ENCODE data around the gene CPM.
"Not testable (repeated sequence)": the region's sequence is repeated elsewhere in the genome, so short reads cannot be mapped to it uniquely, and the experiment has no call there.

Gene CPM

DNA sequence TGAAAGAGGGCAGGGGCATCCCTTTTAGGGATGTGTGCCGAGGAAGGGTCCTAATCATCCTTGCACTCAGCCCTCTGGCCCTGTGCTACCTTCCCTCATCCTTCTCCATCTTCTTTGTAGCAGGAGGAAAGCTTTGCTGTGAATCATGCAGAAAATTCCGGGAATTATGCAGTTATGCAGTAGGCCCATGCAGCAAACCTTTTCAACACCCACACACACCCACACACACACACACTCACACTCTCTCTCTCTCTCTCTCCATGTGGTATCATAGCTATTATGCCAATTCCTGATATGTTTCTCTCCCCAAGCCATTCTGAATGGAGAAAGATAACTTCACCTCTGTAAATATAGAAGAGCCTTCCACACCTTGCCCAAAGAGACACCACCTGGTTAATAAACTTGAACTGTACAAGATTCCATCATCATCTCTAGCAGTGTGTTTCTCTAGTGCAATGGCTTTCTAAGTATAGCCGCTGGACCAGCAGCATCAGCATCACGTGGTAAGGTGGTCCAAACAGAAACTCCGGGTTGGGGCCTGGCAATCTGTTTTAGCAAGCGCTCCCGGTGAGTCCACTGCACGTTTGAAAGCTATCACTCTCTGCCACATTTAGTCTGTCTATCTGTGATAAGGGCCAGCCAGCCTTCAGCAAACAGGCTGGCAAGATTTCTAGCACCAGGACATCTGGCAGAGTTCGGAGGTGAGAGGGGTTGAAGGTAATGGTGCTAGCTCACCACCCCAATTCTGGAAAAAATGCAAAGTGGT, 67.4 kb downstream of the CPM start:
- no peak for DNase-seq (ENCODE audit: insufficient read length, low spot score)
- TF ChIP-seq, protein P1, sequence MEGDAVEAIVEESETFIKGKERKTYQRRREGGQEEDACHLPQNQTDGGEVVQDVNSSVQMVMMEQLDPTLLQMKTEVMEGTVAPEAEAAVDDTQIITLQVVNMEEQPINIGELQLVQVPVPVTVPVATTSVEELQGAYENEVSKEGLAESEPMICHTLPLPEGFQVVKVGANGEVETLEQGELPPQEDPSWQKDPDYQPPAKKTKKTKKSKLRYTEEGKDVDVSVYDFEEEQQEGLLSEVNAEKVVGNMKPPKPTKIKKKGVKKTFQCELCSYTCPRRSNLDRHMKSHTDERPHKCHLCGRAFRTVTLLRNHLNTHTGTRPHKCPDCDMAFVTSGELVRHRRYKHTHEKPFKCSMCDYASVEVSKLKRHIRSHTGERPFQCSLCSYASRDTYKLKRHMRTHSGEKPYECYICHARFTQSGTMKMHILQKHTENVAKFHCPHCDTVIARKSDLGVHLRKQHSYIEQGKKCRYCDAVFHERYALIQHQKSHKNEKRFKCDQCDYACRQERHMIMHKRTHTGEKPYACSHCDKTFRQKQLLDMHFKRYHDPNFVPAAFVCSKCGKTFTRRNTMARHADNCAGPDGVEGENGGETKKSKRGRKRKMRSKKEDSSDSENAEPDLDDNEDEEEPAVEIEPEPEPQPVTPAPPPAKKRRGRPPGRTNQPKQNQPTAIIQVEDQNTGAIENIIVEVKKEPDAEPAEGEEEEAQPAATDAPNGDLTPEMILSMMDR (IDR thresholded peaks at IDR 0.05; ENCODE audit: insufficient read depth, missing control alignments) = no peak
- FAIRE-seq = no peak

DNA sequence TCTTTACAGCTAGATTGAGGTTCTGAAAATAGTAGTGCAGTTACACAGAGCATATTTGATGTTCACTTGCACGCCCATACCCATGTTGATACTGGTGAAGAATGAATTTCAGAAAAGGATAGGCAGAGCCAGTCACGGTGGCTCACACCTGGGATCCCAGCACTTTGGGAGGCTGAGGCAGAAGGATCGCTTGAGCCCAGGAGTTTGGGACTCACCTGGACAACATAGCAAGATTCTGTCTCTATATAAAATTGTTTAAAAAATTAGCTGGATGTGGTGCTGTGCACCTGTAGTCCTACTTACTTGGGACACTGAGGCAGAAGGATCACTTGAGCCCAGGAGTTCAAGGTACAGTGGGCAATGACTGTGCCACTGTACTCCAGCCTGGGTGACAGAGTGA, 68.4 kb downstream of the CPM start:
- FAIRE-seq (no peak), DNase-seq (ENCODE audit: insufficient read length, low spot score) (no peak)
- TF ChIP-seq, protein P1 (IDR thresholded peaks at IDR 0.05; ENCODE audit: insufficient read depth, missing control alignments) = no peak

DNA sequence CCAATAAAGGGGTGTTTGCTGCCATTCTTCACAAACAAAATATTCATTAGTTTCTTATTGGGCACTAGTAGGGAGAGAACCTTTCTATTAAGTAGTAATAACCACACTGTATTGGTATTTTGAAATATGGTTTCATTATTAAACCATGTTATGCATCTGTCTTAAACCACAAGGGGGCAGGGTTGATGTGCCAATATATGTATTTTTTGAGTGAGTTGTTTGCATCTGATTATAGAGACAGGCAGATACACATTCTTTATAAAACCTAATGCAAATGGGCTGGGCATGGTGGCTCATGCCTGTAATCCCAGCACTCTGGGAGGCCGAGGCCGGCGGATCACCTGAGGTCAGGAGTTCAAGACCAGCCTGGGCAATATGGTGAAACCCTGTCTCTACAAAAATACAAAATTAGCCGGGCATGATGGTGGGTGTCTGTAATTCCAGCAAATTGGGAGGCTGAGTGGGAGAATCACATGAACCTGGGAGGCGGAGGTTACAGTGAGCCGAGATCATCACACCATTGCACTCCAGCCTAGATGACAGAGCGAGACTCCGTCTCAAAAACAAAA, 69.0 kb downstream of the CPM start:
- not testable (repeated sequence) for DNase-seq (ENCODE audit: insufficient read length, low spot score); FAIRE-seq
- TF ChIP-seq, protein P1 (IDR thresholded peaks at IDR 0.05; ENCODE audit: insufficient read depth, missing control alignments) = peak; percentile 71

DNA sequence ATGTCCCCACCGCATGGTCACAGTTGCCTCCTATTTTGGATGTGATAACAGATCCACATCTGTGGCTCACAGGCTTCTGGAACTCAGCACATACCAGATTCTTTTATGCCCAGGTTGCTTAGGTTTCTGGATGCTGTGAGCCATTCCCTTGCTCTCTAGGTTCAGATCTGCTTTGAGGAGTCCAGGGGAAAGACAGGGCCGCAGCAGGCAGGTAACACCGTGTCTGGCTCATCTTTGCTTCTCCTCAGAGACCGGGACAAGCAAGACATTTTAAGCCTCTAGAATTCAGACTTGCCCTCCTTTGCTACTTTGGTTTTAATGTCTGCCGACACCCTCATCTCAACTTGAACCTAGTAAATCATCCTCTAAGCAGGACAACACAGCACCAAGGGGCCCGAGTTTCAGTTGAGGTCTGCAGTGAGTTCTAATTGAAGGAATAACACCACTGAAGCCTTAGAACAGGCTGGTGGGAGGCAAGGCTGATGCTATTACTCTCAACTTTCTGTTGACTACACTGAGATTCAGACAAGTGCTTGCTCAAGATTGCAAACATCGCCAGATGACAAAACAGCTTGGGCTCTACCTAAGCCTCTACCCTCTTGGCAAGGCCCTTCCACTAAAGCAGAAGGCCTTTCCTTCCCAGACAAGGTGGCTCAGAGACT, 69.7 kb downstream of the CPM start:
- TF ChIP-seq, protein P1 (IDR thresholded peaks at IDR 0.05; ENCODE audit: insufficient read depth, missing control alignments) = no peak
- no peak for FAIRE-seq
- DNase-seq (ENCODE audit: insufficient read length, low spot score) = no peak

DNA sequence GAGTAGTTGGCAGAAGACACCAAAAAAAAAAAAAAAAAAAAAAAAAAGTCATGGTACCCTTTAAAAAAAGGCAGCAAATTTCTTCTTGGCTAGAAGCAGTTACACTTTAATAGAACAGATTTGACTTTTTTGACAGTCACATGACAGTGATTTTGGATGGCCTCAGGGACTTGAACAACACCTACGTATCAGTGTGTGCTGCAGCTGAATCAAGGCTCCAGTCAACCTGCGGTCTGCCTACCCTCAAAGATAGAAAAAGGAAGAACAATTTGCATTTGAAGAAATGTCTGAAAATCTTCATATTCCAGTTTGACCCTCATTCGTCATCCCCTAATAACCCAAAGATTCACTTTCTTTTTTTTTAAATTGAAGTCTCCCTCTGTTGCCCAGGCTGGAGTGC, 71.1 kb downstream of the CPM start:
- TF ChIP-seq, protein P1 (IDR thresholded peaks at IDR 0.05; ENCODE audit: insufficient read depth, missing control alignments) = no peak
- no peak for DNase-seq (ENCODE audit: insufficient read length, low spot score)
- no peak for FAIRE-seq

DNA sequence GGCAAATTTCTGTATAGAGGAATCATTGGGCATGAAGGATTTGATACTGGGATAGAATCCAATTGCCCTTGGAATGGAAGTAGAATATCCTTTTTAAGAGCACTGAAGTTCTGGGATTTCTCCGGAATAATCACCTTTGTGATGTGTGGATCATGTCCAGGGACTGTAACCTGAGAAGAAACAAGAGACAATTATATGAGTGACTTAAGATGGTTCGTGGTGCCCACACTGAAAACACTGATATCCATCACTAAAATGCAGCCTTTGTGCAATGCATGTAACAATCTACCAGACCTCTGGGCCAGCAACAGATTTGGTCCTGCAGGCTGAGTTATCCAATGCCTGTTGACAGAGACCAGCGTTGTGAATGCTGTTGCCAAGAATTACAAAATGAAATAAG, 76.5 kb downstream of the CPM start:
- TF ChIP-seq, protein P1 (IDR thresholded peaks at IDR 0.05; ENCODE audit: insufficient read depth, missing control alignments) = no peak
- DNase-seq (ENCODE audit: insufficient read length, low spot score) = no peak
- no peak for FAIRE-seq

DNA sequence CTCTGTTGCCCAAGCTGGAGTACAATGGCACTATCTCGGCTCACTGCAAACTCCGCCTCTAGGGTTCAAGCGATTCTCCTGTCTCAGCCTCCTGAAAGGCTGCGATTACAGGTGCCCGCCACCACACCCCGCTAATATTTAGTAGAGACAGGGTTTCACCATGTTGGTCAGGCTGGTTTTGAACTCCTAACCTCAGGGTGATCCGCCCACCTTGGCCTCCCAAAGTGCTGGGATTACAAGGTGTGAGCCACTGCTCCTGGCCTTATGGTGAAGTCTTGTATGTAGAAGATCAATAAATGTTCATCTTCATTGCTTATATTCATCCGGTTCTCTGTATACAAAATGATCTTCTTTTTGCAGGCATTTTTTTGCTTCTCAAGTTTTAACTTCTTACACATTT, 77.2 kb downstream of the CPM start:
- FAIRE-seq (no peak), DNase-seq (ENCODE audit: insufficient read length, low spot score) (no peak)
- TF ChIP-seq, protein P1 (IDR thresholded peaks at IDR 0.05; ENCODE audit: insufficient read depth, missing control alignments) = no peak
